MM.1S (cell line): Measurements from ENCODE around the gene TBC1D10A.

ENCODE experiments used
- DNase-seq: peaks from one replicate; pipeline ENCODE4 v3.0.0-alpha.2; 2015
- H2AFZ ChIP-seq: fragments of 300-600 bp; sonication (generic); 2 replicates; pipeline ENCODE4 v1.6.0; 2016; ENCODE audit warnings: antibody characterized with exemption, low read length
- H3F3A ChIP-seq: fragments of 300-600 bp; sonication (generic); 2 replicates; pipeline ENCODE4 v1.6.1; 2016; ENCODE audit warnings: mild to moderate bottlenecking, antibody characterized with exemption, low read length, moderate library complexity, mixed read lengths; ENCODE audit not compliant: insufficient read depth
- H3K27ac ChIP-seq: fragments of 300-600 bp; sonication (generic); 2 replicates; pipeline ENCODE4 v1.5.1; 2016; ENCODE audit warnings: mild to moderate bottlenecking, low read length
- H3K27me3 ChIP-seq: fragments of 300-600 bp; sonication (generic); replicated peaks from 2 replicates; pipeline ENCODE4 v1.6.0; 2016; ENCODE audit warnings: low read length; ENCODE audit not compliant: insufficient read depth
- H3K36me3 ChIP-seq: fragments of 300-600 bp; sonication (generic); replicated peaks from 2 replicates; pipeline ENCODE4 v1.6.1; 2016; ENCODE audit warnings: mild to moderate bottlenecking, low read length, mixed read lengths; ENCODE audit not compliant: insufficient read depth
- H3K4me1 ChIP-seq: fragments of 300-600 bp; sonication (generic); 2 replicates; pipeline ENCODE4 v1.6.1; 2016; ENCODE audit warnings: low read length, mixed read lengths
- H3K4me2 ChIP-seq: fragments of 300-600 bp; sonication (generic); 2 replicates; pipeline ENCODE4 v1.6.0; 2016; ENCODE audit warnings: low read depth, low read length
- H3K4me3 ChIP-seq: fragments of 300-600 bp; sonication (generic); 2 replicates; pipeline ENCODE4 v1.5.1; 2016; ENCODE audit warnings: low read length, mixed read lengths
- H3K79me2 ChIP-seq: fragments of 300-600 bp; sonication (generic); 2 replicates; pipeline ENCODE4 v1.6.1; 2016; ENCODE audit warnings: mixed run types, low read length, mixed read lengths
- H3K9ac ChIP-seq: fragments of 300-600 bp; sonication (generic); 2 replicates; pipeline ENCODE4 v1.6.1; 2016; ENCODE audit warnings: low read length, mixed read lengths
- H3K9me2 ChIP-seq: fragments of 300-600 bp; sonication (generic); replicated peaks from 2 replicates; pipeline ENCODE4 v1.6.1; 2016; ENCODE audit warnings: mild to moderate bottlenecking, low read length, mixed read lengths; ENCODE audit not compliant: insufficient read depth
- H3K9me3 ChIP-seq: fragments of 300-600 bp; sonication (generic); replicated peaks from 2 replicates; pipeline ENCODE4 v1.6.1; 2016; ENCODE audit warnings: mild to moderate bottlenecking, low read length, mixed read lengths; ENCODE audit not compliant: insufficient read depth
- H4K20me1 ChIP-seq: fragments of 300-600 bp; sonication (generic); 2 replicates; pipeline ENCODE4 v1.6.1; 2016; ENCODE audit warnings: mild to moderate bottlenecking, low read length, moderate library complexity, mixed read lengths; ENCODE audit not compliant: insufficient read depth
- EZH2 ChIP-seq: fragments of 300-600 bp; sonication (generic); optimal IDR thresholded peaks from 2 replicates; pipeline ENCODE3; 2017; ENCODE audit warnings: low read depth, mild to moderate bottlenecking, antibody characterized with exemption, low read length, mixed read lengths
- EZH2phosphoT487 ChIP-seq: fragments of 300-600 bp; sonication (generic); IDR thresholded peaks from 2 replicates; pipeline ENCODE4 v1.6.1; 2018; ENCODE audit warnings: antibody characterized with exemption, low read length
- TF ChIP-seq, protein P1 (sequence below): fragments of 300-600 bp; sonication (generic); IDR thresholded peaks from 2 replicates; pipeline ENCODE4 v1.5.1; 2016; ENCODE audit warnings: antibody characterized with exemption, low read length, mixed read lengths

Gene TBC1D10A

DNA sequence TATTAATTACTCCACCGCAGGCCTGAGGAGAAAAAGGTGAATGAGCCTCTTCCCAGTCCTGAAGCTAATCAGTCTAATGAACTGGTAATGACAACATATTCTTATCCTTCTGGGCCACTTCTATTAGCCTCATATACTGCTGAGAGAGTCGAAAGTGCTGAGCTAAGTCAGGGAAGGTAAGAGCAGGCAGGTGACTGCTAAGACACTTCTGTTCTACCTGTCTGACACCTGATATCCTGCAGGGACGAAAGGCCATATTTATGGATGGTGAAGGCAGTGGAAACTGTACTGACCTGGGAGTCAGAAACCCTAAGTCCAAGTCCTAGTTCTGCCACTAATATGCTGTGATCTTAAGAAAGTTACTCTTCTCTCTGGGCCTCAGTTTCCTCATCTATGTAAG is 3.5 kb downstream of the TBC1D10A start:
- Histone ChIP-seq H3K79me2 (peaks cover 56% of the 10 kb centered on the region), H4K20me1 (no peaks in the 10 kb centered on the region), H3K9me2 (no peaks in the 10 kb centered on the region), H3K4me2 (peak overlapping the region; percentile 21; the same call in 1 of the 2 replicates), H3K9me3 (no peaks in the 10 kb centered on the region), H3K36me3 (no peaks in the 10 kb centered on the region), H2AFZ (no peak overlapping the region), H3F3A (peaks cover 12% of the 10 kb centered on the region), H3K27ac (peak overlapping the region; percentile 14; the same call in 1 of the 2 replicates), H3K9ac (no peak overlapping the region), H3K27me3 (no peaks in the 10 kb centered on the region), H3K4me1 (peaks cover 32% of the 10 kb centered on the region), H3K4me3 (no peak overlapping the region)
- peak; percentile 39 for DNase-seq
- TF ChIP-seq, protein P1, sequence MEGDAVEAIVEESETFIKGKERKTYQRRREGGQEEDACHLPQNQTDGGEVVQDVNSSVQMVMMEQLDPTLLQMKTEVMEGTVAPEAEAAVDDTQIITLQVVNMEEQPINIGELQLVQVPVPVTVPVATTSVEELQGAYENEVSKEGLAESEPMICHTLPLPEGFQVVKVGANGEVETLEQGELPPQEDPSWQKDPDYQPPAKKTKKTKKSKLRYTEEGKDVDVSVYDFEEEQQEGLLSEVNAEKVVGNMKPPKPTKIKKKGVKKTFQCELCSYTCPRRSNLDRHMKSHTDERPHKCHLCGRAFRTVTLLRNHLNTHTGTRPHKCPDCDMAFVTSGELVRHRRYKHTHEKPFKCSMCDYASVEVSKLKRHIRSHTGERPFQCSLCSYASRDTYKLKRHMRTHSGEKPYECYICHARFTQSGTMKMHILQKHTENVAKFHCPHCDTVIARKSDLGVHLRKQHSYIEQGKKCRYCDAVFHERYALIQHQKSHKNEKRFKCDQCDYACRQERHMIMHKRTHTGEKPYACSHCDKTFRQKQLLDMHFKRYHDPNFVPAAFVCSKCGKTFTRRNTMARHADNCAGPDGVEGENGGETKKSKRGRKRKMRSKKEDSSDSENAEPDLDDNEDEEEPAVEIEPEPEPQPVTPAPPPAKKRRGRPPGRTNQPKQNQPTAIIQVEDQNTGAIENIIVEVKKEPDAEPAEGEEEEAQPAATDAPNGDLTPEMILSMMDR, result no peak
- TF ChIP-seq EZH2phosphoT487 (no peak), EZH2 (no peak)

DNA sequence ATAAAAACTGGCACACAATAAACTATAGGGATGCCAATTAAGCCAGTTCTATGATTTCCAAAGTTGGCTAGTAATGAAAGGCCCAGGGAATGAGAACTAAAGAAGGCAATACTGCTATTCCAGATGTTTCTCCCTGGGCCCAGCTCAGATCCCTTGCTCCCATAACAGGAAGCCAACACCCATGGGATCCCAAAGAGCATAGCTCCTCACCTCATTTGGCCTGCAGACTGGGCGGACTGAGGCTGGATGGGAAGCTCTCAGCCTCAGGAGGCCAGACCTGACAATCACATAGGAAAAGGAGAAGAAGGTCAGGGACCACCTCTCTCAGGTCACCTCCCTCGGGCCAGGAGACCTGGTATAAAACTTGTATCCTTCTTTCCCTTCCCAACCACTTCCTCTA is 5.3 kb downstream of the TBC1D10A start:
- Histone ChIP-seq H3K9me2 (no peaks in the 10 kb centered on the region), H3K4me2 (no peak overlapping the region), H3K9me3 (no peaks in the 10 kb centered on the region), H3K4me1 (peaks cover 29% of the 10 kb centered on the region), H2AFZ (no peak overlapping the region), H3K79me2 (peaks cover 68% of the 10 kb centered on the region), H3K9ac (no peak overlapping the region), H3K27ac (no peak overlapping the region), H3K27me3 (no peaks in the 10 kb centered on the region), H3F3A (no peaks in the 10 kb centered on the region), H4K20me1 (no peaks in the 10 kb centered on the region), H3K4me3 (no peak overlapping the region), H3K36me3 (no peaks in the 10 kb centered on the region)
- no peak for DNase-seq
- TF ChIP-seq EZH2 (no peak), EZH2phosphoT487 (no peak)
- TF ChIP-seq, protein P1, result no peak

DNA sequence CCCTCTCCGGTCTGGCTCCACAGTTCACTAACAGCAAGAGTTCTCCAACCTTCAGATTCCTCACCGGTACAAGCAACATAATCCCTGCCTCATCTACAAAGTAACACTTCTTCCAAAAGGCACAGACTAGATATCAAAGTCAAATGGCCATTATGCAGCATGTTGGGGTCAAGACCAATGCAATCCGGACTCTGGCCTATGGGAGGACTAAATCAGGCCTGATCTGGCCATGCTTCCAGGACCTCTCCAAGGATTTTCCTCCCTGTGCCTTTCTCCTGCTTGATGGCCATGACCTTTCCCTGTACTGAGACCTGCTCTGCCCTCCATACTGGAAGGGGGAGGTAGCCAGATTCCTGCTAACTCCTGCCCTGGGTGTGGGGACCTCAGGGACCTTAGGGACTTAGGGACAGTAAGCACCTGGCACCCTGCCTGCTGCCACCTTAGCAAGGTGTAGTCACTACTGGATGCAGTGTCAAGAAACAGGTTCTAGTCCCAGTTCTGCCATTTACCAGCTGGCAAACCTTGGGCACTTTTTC is 6.7 kb downstream of the TBC1D10A start:
- no peaks in the 10 kb centered on the region for H4K20me1 ChIP-seq
- H3K27ac ChIP-seq, result no peak overlapping the region
- H3K9me2 ChIP-seq, result no peaks in the 10 kb centered on the region
- H2AFZ ChIP-seq, result no peak overlapping the region
- H3K4me1 ChIP-seq, result peaks cover 20% of the 10 kb centered on the region
- peaks cover 68% of the 10 kb centered on the region for H3K79me2 ChIP-seq
- no peak overlapping the region for H3K4me3 ChIP-seq
- H3K27me3 ChIP-seq, result no peaks in the 10 kb centered on the region
- H3F3A ChIP-seq, result no peaks in the 10 kb centered on the region
- no peaks in the 10 kb centered on the region for H3K36me3 ChIP-seq
- H3K9me3 ChIP-seq, result no peaks in the 10 kb centered on the region
- no peak for TF ChIP-seq EZH2
- TF ChIP-seq, protein P1, result no peak
- TF ChIP-seq EZH2phosphoT487, result no peak
- H3K4me2 ChIP-seq, result no peak overlapping the region
- DNase-seq, result no peak
- H3K9ac ChIP-seq, result no peak overlapping the region
